ENCODE results near the gene PPP4R3A.
"Not testable (repeated sequence)": the region's sequence is repeated elsewhere in the genome, so short reads cannot be mapped to it uniquely, and the experiment has no call there.

The PPP4R3A gene

GRCh38 chr14:91510171-91511042, at the start of gene PPP4R3A:
Gene PPP4R3A (minus strand): TSS chr14:91510310. CDS start chr14:91509647, 663 bp downstream.
- peak; percentile 86 to 97 (median 92) for DNase-seq

GRCh38 chr14:91555531-91555930, 45.4 kb upstream of the PPP4R3A start:
- no peak for DNase-seq

GRCh38 chr14:91554535-91555332, 44.6 kb upstream of the PPP4R3A start:
- no peak for DNase-seq

- DNase-seq, result no peak
Observed at GRCh38 chr14:91548108-91548507, 38.0 kb upstream of the PPP4R3A start.

GRCh38 chr14:91545946-91546716, 36.0 kb upstream of the PPP4R3A start:
- DNase-seq, result no peak

- DNase-seq, result no peak
Observed at GRCh38 chr14:91545204-91545603, 35.1 kb upstream of the PPP4R3A start.

- no peak for DNase-seq
Observed at GRCh38 chr14:91536327-91536726, 26.2 kb upstream of the PPP4R3A start.

- DNase-seq, result not testable (repeated sequence)
Observed at GRCh38 chr14:91534059-91534458, 23.9 kb upstream of the PPP4R3A start.

GRCh38 chr14:91533623-91534022, 23.5 kb upstream of the PPP4R3A start:
- no peak for DNase-seq

- DNase-seq, result no peak
Observed at GRCh38 chr14:91523972-91524371, 13.9 kb upstream of the PPP4R3A start.

GRCh38 chr14:91521061-91521640, 11.0 kb upstream of the PPP4R3A start:
- no peak for DNase-seq

- DNase-seq, result no peak
Observed at GRCh38 chr14:91520138-91520537, 10.0 kb upstream of the PPP4R3A start.

- DNase-seq, result no peak
Observed at GRCh38 chr14:91519239-91520036, 9.3 kb upstream of the PPP4R3A start.

GRCh38 chr14:91516663-91517388, 6.7 kb upstream of the PPP4R3A start:
- DNase-seq, result no peak

GRCh38 chr14:91515979-91516378, 5.9 kb upstream of the PPP4R3A start:
- DNase-seq, result no peak

- DNase-seq, result no peak
Observed at GRCh38 chr14:91511043-91511383, 903 bp upstream of the PPP4R3A start.

GRCh38 chr14:91509878-91510170, 286 bp downstream of the PPP4R3A start:
- peak in 2 of 4 experiments; percentile 67 for DNase-seq

- DNase-seq, result peak; percentile 19 to 38 (median 23)
Observed at GRCh38 chr14:91509083-91509877, 830 bp downstream of the PPP4R3A start.

- DNase-seq, result no peak
Observed at GRCh38 chr14:91508105-91508504, 2.0 kb downstream of the PPP4R3A start.

GRCh38 chr14:91506226-91506625, 3.9 kb downstream of the PPP4R3A start:
- DNase-seq, result no peak

Data from activated CD4-positive, CD25-positive, alpha-beta regulatory T cell (primary cell).